Right kidney (tissue), 1 donor: Measurements from ENCODE around the gene CLPTM1.
"Not testable (repeated sequence)": the region's sequence is repeated elsewhere in the genome, so short reads cannot be mapped to it uniquely, and the experiment has no call there.

Experiments used
- DNase-seq: peaks from one replicate; pipeline ENCODE4 v3.0.0-alpha.2; 2016

The CLPTM1 gene

GRCh38 chr19:44973982-44974735 lies 19.0 kb downstream of the CLPTM1 start:
- no peak for DNase-seq

DNA sequence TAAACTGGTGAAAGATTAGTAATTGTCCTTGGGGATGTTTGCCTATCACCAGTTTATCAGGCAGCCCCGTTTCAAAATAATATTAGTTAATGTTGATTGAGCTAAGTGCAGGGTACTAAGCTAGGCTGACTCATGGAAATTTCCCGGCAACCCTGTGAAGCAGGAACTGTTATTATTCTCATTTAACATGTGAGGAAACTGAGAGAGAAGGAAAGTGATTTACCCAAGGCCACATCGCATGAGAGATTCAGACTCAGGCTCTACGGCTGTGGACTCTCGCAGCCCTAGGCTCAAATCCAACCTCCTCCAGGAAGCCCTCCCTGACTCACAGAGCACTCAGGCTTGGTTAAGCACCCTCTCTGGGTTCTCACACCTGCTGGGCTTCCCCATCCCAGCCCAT lies 19.7 kb downstream of the CLPTM1 start:
- no peak for DNase-seq

DNA sequence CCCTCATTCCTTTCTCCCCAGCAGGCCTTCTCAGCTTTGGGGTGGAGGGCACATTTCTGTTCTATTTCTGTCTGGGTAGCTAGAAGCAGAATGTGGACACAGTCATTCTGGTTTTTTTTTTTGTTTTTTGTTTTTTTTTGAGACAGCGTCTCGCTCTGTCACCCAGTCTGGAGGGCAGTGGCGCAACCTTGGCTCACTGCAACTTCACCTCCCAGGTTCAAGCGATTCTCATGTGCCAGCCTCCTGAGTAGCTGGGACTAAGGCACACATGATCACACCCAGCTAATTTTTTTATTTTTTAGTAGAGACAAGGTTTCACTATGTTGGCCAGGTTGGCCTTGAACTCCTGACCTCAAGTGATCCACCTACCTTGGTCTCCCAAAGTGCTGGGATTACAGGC lies 20.3 kb downstream of the CLPTM1 start:
- DNase-seq: no peak

DNA sequence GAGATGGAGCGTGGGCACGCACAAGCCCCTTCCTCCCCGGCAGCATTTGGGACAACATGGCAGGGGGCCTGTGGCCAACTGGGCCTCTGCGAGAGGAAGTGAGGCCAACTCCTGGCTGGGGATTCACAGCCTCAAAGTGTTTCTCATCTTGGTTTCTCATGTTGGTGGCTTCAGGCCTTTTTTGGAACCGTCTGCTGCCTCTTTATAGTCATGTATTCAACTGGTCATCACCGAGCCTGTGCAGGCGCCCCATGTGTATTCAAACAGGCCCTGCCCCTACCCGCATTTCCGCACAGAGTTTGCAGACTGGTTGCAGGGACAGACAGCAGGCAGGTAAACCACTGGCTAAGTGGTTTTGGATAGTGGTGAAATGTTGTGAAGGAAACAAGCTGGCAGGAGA lies 28.8 kb downstream of the CLPTM1 start:
- no peak for DNase-seq

GRCh38 chr19:44985445-44985844 lies 30.3 kb downstream of the CLPTM1 start:
- DNase-seq: no peak

- DNase-seq: no peak
These were observed 31.2 kb downstream of the CLPTM1 start for GRCh38 chr19:44986389-44986788.

DNA sequence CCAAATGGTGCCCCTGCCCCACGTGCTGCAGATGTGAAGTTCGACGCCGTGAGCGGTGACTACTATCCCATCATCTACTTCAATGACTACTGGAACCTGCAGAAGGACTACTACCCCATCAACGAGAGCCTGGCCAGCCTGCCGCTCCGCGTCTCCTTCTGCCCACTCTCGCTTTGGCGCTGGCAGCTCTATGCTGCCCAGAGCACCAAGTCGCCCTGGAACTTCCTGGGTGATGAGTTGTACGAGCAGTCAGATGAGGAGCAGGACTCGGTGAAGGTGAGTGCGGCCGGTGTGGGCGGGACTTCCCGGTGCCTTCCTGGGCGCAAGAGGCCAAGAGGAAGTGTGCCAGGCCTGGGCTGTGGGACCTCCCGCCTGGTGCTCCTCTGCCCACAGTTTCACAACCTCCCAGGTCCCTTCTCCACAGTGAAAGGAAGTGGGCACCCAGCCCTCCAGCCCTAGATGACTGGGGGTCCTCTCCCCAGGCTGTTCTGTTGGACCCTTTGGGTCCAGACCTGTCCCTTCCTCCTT lies 32.0 kb downstream of the CLPTM1 start:
- DNase-seq: no peak

DNA sequence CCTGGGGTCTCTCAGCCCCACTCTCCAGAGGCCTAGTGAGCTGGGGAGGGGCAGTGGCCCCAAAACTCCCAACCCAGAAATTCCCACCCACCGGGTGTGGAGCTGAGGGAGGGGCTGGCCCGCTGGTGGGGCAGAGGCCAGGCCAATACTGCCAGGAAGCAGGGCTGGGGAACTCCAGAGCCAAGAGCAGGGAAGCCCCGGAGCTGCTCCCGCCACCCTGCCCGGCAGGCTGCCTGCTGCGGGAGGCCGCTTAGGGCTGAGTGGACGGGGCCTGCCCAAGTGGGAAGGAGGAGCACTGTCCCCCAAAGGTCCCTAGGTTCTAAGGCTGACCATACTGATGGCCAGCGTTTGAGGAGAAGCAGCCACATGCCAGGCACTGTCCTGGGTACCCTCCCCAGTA lies 33.1 kb downstream of the CLPTM1 start:
- no peak for DNase-seq

DNA sequence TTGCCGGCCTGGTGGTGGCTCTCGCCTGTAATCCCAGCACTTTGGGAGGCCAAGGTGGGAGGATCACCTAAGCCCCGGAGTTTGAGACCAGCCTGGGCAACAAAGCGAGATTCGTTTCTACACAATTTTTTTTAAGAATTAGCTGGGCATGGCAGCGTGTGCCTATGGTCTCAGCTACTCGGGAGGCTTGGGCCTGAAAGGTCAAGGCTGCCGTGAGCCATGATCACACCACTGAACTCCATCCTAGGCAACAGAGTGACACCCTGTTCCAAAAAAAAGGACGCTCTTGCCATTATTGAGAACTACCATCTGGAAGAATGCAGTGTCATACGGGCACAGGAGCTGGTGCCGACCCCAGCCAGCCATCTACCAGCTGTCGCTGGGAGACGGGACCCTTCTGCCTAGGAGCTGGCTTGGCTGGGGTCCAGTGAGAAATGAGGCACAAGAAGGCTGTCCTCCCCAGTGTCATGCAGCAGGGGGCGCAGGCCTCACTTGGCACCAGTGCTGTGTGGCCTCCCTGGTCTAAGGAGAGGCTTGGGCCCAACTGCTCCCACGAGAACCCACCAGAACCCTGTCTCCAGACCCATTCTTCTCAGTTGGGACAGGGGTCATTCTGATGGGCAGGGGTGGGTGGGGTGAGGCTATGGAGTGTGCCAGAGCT lies 33.8 kb downstream of the CLPTM1 start:
- DNase-seq: no peak

DNA sequence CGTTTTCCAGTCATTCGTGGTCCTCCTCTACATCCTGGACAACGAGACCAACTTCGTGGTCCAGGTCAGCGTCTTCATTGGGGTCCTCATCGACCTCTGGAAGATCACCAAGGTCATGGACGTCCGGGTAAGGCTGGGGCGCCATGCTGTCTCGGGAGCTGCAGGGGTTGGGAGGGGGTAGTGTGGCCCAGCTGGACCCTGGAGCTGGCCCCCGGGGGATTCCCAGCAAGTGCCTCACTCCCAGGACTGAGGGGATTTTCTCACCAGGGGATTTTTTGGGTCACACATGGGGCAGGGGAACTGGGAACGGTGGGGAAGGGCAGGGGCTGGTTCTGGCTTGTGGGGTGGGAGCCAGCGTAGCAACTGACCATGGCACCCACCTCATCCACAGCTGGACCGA lies 35.3 kb downstream of the CLPTM1 start:
- DNase-seq: no peak

GRCh38 chr19:44990966-44991365 lies 35.8 kb downstream of the CLPTM1 start:
- DNase-seq: no peak

DNA sequence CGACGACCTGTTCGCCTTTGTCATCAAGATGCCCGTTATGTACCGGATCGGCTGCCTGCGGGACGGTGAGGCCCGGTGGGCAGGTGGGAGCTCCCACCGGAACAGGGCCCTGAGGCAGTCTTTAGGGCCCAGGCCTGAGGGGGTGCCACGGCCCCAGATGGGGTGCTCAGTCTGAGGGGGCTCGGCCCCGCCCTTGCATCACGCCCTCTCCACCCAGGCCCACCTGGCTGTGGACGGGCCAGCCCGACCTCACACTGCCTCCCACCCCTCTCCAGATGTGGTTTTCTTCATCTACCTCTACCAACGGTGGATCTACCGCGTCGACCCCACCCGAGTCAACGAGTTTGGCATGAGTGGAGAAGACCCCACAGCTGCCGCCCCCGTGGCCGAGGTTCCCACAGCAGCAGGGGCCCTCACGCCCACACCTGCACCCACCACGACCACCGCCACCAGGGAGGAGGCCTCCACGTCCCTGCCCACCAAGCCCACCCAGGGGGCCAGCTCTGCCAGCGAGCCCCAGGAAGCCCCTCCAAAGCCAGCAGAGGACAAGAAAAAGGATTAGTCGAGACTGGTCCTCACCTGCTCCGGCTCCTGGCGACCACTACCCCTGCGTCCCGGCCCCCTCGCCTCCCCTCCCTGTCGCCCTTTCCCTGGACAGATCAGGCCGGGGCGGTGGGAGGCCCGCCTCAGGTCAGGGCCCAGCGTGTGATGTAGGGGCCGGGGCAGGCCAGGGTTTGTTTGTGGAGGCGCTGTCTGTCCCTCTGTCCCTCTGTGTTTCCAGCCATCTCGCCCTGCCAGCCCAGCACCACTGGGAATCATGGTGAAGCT lies 37.4 kb downstream of the CLPTM1 start:
- no peak for DNase-seq

DNA sequence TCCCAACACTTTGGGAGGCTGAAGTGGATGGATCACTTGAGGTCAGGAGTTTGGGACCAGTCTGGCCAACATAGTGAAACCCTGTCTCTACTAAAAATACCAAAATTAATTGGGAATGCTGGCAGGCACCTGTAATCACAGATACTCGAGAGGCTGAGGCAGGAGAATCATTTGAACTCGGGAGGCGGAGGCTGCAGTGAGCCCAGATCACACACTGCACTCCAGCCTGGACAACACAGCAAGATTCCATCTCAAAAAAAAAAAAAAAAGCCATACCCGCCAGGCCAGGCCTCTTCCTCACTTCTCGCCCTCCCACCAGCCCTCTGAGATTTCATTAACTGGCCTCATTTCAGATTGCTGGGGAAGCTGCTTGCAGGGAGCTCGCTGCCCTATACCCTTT lies 38.3 kb downstream of the CLPTM1 start:
- DNase-seq: no peak

- no peak for DNase-seq
These were observed 38.9 kb downstream of the CLPTM1 start for GRCh38 chr19:44993926-44994537.

DNA sequence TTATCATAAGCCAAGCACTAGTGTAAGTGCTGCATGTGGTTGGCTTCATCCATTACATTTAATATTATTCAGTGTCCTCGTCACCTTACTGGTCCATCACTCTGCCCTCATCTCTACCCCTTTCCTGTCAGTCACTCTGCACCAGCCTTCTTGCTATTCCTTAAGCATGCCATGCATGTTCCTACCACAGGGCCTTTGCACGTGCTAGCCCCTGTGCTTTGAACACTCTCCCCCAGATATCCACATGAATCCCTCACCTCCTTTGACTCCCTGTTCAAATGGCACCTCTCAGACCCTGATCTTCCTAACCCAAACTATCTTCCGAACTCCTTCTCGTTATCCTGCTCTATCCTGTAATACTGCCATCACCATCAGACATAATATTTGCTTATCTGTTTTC lies 42.8 kb downstream of the CLPTM1 start:
- DNase-seq: no peak

- not testable (repeated sequence) for DNase-seq
These were observed 44.1 kb downstream of the CLPTM1 start for GRCh38 chr19:44999131-44999925.

GRCh38 chr19:45000665-45001064 lies 45.5 kb downstream of the CLPTM1 start:
- not testable (repeated sequence) for DNase-seq

DNA sequence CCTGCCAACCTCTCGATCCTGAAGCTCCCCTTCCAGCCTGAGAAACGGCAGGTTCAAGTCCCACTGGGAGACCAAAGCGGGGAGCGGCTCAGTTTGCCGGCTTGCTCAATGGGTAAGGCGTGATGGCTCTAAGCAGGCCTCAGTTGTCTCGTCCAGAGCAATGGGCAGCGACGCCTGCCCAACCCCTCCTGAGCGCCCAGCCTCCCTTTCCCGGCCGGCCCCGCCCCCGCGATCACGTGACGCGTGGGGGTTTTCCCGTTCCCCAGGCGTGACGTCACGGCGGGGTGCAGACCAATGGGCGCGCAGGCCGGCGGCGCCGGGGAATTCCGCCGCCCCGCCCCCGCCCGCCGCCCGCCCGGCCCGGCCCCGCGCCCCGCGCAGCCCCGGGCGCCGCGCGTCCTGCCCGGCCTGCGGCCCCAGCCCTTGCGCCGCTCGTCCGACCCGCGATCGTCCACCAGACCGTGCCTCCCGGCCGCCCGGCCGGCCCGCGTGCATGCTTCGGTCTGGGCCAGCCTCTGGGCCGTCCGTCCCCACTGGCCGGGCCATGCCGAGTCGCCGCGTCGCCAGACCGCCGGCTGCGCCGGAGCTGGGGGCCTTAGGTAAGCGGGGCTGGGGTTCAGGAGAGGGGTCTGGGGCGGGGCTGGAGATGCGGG lies 46.0 kb downstream of the CLPTM1 start, which contains the start of gene RELB:
RELB (plus strand) TSS at position 378 of the 653 bp plus-strand sequence; CDS start at position 494, 116 bp downstream.
- peak; percentile 79 for DNase-seq

DNA sequence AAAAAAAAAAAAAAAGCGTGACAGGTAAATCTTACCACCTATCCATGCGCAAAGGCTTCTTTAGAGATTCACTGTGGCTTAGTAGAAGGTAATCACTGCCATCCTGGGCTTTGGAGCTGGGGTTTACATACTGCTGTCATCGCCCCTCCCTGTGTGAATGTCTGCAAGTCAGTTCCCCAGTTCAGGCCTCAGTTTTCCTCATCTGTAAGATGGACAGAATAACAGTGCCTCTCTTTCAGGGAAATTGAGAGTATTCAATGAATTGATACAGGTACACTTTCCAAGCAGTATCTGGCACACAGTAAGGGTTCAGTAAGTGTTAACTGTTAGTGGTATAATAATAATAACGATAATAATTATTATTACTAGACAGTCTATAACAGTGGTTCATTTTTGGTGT lies 48.3 kb downstream of the CLPTM1 start:
- DNase-seq: no peak

DNA sequence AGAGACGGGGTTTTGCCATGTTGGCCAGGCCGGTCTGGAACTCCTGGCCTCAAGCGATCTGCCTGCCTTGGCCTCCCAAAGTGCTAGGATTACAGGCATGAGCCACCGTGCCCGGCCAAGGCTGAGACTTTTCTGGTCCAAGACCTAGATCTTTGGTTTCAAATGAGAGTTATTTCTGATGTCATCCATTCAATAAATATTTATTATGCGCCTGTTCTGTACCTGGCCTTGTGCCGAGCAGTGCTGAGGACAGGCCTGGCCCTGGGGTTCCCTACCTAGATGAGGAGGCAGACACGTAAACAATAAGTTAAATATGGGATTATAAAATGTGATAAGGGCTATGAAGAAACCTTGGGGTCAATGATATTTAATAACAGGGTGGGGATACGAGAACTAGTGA lies 50.6 kb downstream of the CLPTM1 start:
- no peak for DNase-seq

DNA sequence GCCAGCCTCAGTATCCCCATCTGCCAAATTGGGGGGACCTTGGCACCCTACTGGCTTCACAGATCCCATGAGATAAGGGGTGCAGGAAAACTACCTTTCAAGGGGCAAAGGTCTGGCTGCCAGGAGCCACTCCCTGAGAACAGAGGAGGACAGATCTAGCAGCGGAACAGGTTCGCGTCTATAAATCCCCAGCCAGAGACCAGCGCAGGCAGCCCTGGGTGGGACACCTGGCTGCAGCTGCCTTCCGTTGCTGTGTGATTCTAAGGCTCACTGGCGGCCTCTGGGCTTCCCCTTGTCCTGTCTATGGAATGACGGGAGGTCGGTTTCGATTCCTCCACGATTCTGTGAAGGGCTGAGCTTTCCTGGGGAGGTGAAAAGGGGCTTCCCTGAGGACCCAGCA lies 53.4 kb downstream of the CLPTM1 start:
- no peak for DNase-seq
